Heart left ventricle (tissue), 16 donors: ENCODE measurements around the gene ATP9B. TPM values are rescaled to one million over a fixed set of nuclear protein-coding genes. Genes with fewer than 3 reads are reported as not detected.
A peak's percentile ranks its signal among the peaks of the same experiment; 100 is the strongest.

Experiments
- ATAC-seq, 4 donors: fragments of 200-7000 bp; cut with Tn5 transposase; one replicate each; pipeline ENCODE4 v1.9.1; 2020 to 2022; ENCODE audit warnings: moderate library complexity in 4 of 4, mild to moderate bottlenecking in 3 of 4, moderate number of reproducible peaks in 1 of 4
- DNase-seq, 5 donors: peaks; one replicate each; pipeline ENCODE4 v3.0.0-alpha.2; 2020
- H3K27ac ChIP-seq, 12 donors: fragments of 200-600 bp; sonication (generic) in 4 of 12; one replicate each; pipeline versions ENCODE4 v1.5.0 to v1.8.0; 2016 to 2022; ENCODE audit warnings: mild to moderate bottlenecking in 2 of 12
- H3K27me3 ChIP-seq, 9 donors: fragments of 200-600 bp; sonication (generic) in 2 of 9; one replicate each; pipeline versions ENCODE4 v1.5.1 to v1.8.0; 2016 to 2022; ENCODE audit warnings: mild to moderate bottlenecking in 3 of 9
- H3K36me3 ChIP-seq, 9 donors: fragments of 200-600 bp; sonication (generic) in 2 of 9; one replicate each; pipeline versions ENCODE4 v1.5.0 to v1.8.0; 2018 to 2022; ENCODE audit warnings: mild to moderate bottlenecking in 2 of 9
- H3K4me1 ChIP-seq, 12 donors: fragments of 200-600 bp; sonication (generic) in 4 of 12; one replicate each; pipeline versions ENCODE4 v1.5.0 to v1.8.0; 2016 to 2022; ENCODE audit warnings: mild to moderate bottlenecking in 3 of 12
- H3K4me3 ChIP-seq, 12 donors: fragments of 200-600 bp; sonication (generic) in 4 of 12; one replicate each; pipeline versions ENCODE4 v1.5.0 to v1.8.0; 2017 to 2022; ENCODE audit warnings: mild to moderate bottlenecking in 9 of 12, moderate library complexity in 4 of 12
- H3K9me3 ChIP-seq, 12 donors: fragments of 200-600 bp; sonication (generic) in 4 of 12; one replicate each; pipeline versions ENCODE4 v1.5.0 to v1.8.0; 2016 to 2022; ENCODE audit warnings: mild to moderate bottlenecking in 1 of 12
- POLR2A ChIP-seq, 2 donors: fragments of 450-650 bp; IDR thresholded peaks; one replicate each; pipeline ENCODE4 v1.6.1; 2017; ENCODE audit warnings: antibody characterized with exemption in 2 of 2, mild to moderate bottlenecking in 2 of 2, moderate library complexity in 2 of 2
- WGBS, 4 donors: extraction: QIAGEN DNeasy Blood & Tissue Kit in 2 of 4; methylation state at CpG; one replicate each; pipeline versions ENCODE4 v1.1.5 to v1.1.7; 2013 to 2018; 5-methylcytosine and 5-hydroxymethylcytosine counted together
- intact Hi-C, 10 donors: fragments of 100-400 bp; cut with DNase I; formaldehyde crosslinking; loops; one replicate each; pipeline versions ENCODE4 v1.11.1 to v1.14.2; 2022
- polyA plus RNA-seq, 2 donors: library from polyadenylated mRNA; stranded (reverse); fragments of 200-250 nt; gene quantifications; one replicate each; pipeline ENCODE4 v1.2.3, GENCODE V29; 2013
- total RNA-seq, 9 donors: library from RNA; depleted of rRNA in 2 of 9; stranded (reverse); fragments of >200 nt in 2 of 9; fragmentation: NEBNext Ultra II Directional in 3 of 9; extraction: Animal tissue kit (Norgen Biotek cat#: 25700) in 3 of 9; gene quantifications; one replicate each; pipeline versions ENCODE4 v1.1.0 to v1.2.4, GENCODE V29; 2016 to 2023
- TF ChIP-seq, protein P1 (sequence below), 12 donors: fragments of 200-600 bp; sonication (generic) in 4 of 12; IDR thresholded peaks; one replicate each; pipeline versions ENCODE4 v1.5.0 to v1.8.0; 2018 to 2022; ENCODE audit warnings: antibody characterized with exemption in 12 of 12, mild to moderate bottlenecking in 5 of 12
- donor health status: ischemic (EF 13 %, LVEDD 7.1; RV severe dilation, severe dysfunction).
- donor health status: healthy with polysubstance abuse.
- donor health status: DM: no; HTN: yes; CAD: no.
- donor health status: DM: no; HTN: no; CAD: no.
- donor health status: ischemic (EF 25% LVEDD 6.9; RV normal size, moderate dysfunction).
- donor health status: ischemic (EF 25% LVEDD 5.7; RV mildly dilated, moderate dysfunction).
- donor health status: healthy.
- donor health status: DM: yes; HTN: yes; CAD: no.
- donor health status: ischemic (EF 35%, LVEDD 5.7; RV mildly dilated, moderate dysfunction).
- donor health status: nonischemic (EF 11% LVEDD 7.7; RV severe dilation, severe dysfunction).
- donor health status: DM: yes; HTN: yes; CAD: no.
- donor health status: PGD.
- donor health status: ischemic (EF 29% LVEDD 5.4; RV normal size, mild dysfunction).
- donor health status: nonischemic (EF 23%, LVEDD 6.1; RV moderate dilation, normal function).

Gene ATP9B
- total and polyA plus RNA-seq, 11 donors: 7.4 to 23.9 (median 12.8) TPM

DNA sequence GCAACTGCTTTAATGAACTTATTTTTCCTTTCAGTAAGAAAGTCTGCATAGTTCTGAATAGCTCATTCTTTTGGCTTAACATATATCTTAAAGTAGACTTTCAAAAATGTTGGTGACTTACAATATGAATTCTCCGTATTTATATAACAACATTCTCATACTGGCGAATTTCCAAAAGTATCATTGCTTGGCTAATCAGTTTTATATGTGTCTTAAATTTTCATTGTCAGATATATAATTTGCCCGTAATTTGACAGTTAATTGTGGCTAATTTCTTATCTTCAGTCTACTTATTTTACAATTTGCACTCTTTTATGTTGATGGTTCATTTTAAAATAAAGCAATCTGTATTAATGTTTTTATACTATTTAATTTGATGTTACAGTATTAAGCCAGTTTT is 144.9 kb downstream of the ATP9B start:
- no peaks in the 10 kb centered on the region for H3K27me3 ChIP-seq
- no peak for DNase-seq
- no peak overlapping the region for H3K27ac ChIP-seq
- intact Hi-C loops: no loop called here
- 95 to 98% (median 97%) methylated on average over 3 of the region's 3 CpGs for WGBS, 4 donors
- no peak overlapping the region for H3K4me3 ChIP-seq
- H3K9me3 ChIP-seq: no peaks in the 10 kb centered on the region
- TF ChIP-seq POLR2A (IDR thresholded peaks at IDR 0.05): no peak
- TF ChIP-seq, protein P1, sequence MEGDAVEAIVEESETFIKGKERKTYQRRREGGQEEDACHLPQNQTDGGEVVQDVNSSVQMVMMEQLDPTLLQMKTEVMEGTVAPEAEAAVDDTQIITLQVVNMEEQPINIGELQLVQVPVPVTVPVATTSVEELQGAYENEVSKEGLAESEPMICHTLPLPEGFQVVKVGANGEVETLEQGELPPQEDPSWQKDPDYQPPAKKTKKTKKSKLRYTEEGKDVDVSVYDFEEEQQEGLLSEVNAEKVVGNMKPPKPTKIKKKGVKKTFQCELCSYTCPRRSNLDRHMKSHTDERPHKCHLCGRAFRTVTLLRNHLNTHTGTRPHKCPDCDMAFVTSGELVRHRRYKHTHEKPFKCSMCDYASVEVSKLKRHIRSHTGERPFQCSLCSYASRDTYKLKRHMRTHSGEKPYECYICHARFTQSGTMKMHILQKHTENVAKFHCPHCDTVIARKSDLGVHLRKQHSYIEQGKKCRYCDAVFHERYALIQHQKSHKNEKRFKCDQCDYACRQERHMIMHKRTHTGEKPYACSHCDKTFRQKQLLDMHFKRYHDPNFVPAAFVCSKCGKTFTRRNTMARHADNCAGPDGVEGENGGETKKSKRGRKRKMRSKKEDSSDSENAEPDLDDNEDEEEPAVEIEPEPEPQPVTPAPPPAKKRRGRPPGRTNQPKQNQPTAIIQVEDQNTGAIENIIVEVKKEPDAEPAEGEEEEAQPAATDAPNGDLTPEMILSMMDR (IDR thresholded peaks at IDR 0.05): no peak
- ATAC-seq: no peak
- peaks cover 0 to 7% (median 0%) of the 10 kb centered on the region in 9 donors for H3K36me3 ChIP-seq
- peaks cover 0 to 3% (median 0%) of the 10 kb centered on the region in 12 donors for H3K4me1 ChIP-seq

- DNase-seq (no peak), ATAC-seq (peak in 2 of 4 donors; percentile 31 to 51)
- no peaks in the 10 kb centered on the region for H3K4me1 ChIP-seq
- H3K36me3 ChIP-seq: peaks cover 0 to 7% (median 0%) of the 10 kb centered on the region in 9 donors
- WGBS, 4 donors: 74 to 77% (median 76%) methylated on average over 6 of the region's 6 CpGs
- H3K9me3 ChIP-seq: no peaks in the 10 kb centered on the region
- intact Hi-C loops: no loop called here
- TF ChIP-seq, protein P1 (IDR thresholded peaks at IDR 0.05): no peak
- no peak overlapping the region for H3K27ac ChIP-seq
- H3K4me3 ChIP-seq: no peak overlapping the region
- no peaks in the 10 kb centered on the region for H3K27me3 ChIP-seq
Measured at GRCh38 chr18:79216176-79216575, 147.0 kb downstream of the ATP9B start.

GRCh38 chr18:79217979-79218604 is 148.9 kb downstream of the ATP9B start:
- 84 to 91% (median 88%) methylated on average over 19 of the region's 19 CpGs for WGBS, 4 donors
- DNase-seq (no peak), ATAC-seq (peak in 3 of 4 donors; percentile 20 to 48 (median 42))
- intact Hi-C loops: no loop called here
- no peaks in the 10 kb centered on the region for H3K4me1 ChIP-seq
- no peaks in the 10 kb centered on the region for H3K9me3 ChIP-seq
- no peaks in the 10 kb centered on the region for H3K27me3 ChIP-seq
- H3K36me3 ChIP-seq: peaks cover 0 to 7% (median 0%) of the 10 kb centered on the region in 9 donors
- peak overlapping the region in 1 of 12 donors; percentile 12 for H3K27ac ChIP-seq
- no peak for TF ChIP-seq POLR2A (IDR thresholded peaks at IDR 0.05)
- TF ChIP-seq, protein P1 (IDR thresholded peaks at IDR 0.05): no peak
- no peak overlapping the region for H3K4me3 ChIP-seq

DNA sequence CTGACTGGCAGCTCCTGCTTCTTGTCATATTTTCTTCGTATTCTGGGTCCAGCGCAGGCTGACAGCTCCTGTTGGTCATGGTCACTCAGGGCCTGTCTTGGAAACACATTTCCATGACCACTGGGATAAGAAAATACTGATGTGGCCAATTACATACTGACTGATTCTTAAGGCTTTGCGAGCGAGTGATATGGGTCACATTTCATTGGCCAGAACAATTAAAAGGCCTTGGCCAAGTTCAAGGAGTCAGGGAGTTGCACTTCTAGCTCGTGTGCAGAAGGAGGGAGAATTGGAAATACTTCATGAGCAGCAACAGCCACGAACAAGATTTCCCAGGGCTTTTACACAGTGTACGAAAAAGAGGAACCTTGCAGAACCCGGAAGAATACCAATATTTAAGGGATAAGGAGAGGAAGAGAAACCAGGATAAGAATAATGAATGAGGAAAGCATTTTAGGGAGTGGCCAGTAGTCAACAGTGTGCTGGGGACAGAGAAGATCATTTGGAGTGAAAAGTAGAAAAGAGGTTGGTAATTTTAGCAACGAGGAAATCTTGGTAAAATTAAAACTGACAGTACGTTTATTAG is 149.5 kb downstream of the ATP9B start:
- TF ChIP-seq, protein P1 (IDR thresholded peaks at IDR 0.05): no peak
- no peak for TF ChIP-seq POLR2A (IDR thresholded peaks at IDR 0.05)
- intact Hi-C loops: no loop called here
- no peaks in the 10 kb centered on the region for H3K9me3 ChIP-seq
- DNase-seq (no peak), ATAC-seq (peak in 2 of 4 donors; percentile 28 to 63)
- H3K27ac ChIP-seq: peak overlapping the region in 1 of 12 donors; percentile 12
- H3K4me3 ChIP-seq: no peak overlapping the region
- no peaks in the 10 kb centered on the region for H3K27me3 ChIP-seq
- 88 to 92% (median 91%) methylated on average over 10 of the region's 10 CpGs for WGBS, 4 donors
- no peaks in the 10 kb centered on the region for H3K4me1 ChIP-seq
- peaks cover 0 to 7% (median 0%) of the 10 kb centered on the region in 9 donors for H3K36me3 ChIP-seq
